Uterus (tissue), 4 donors: ENCODE results near the gene MYL1. TPM values are rescaled to one million over a fixed set of nuclear protein-coding genes. Genes with fewer than 3 reads are reported as not detected.

Experiments used
- small RNA-seq: library from RNA; depleted of rRNA; stranded (forward); fragments of <200 nt; gene quantifications from one replicate; pipeline ENCODE3, GENCODE V24; 2016
- total RNA-seq, 4 donors: library from RNA; depleted of rRNA in 3 of 4; stranded (reverse); fragments of >200 nt in 3 of 4; gene quantifications; one replicate each; pipeline versions ENCODE4 v1.1.0 to v1.2.4, GENCODE V29; 2014 to 2023
- donor health status: DM: yes; HTN: yes; CAD: no.

MYL1 gene
- total RNA-seq, 4 donors from 2014 or later = 0.48 to 0.88 TPM; not detected in 2

Small RNA genes within 50 kb of the gene (small RNA-seq; reads per million reads assigned to genes)
- not detected for gene RF00019

Other genes with a start within 250 kb of the MYL1 start
- 10 to 100 TPM; 50.3 to 81.8 (median 55.2) TPM for gene KANSL1L, start 143.8 kb downstream of the MYL1 start, total RNA-seq
- 10 to 100 TPM in 2 of 4 donors, 1 to 10 TPM in 1, under 1 TPM in 1; 0.26 to 12.6 (median 8.1) TPM for gene ACADL, start 89.7 kb downstream of the MYL1 start, total RNA-seq
- 10 to 100 TPM; 41.6 to 78.8 (median 42.0) TPM for gene LANCL1, start 161.6 kb upstream of the MYL1 start, total RNA-seq
- 10 to 100 TPM in 1 of 4 donors, 1 to 10 TPM in 2, under 1 TPM in 1; 0.29 to 10.8 (median 5.5) TPM for gene CPS1, start 241.4 kb upstream of the MYL1 start, total RNA-seq